Calu3 (cell line): ENCODE data around the gene TBL2. TPM values are rescaled to one million over a fixed set of nuclear protein-coding genes. Genes with fewer than 3 reads are reported as not detected.

ENCODE experiments used
- BruUV-seq: library from RNA; stranded (reverse); fragments of 400-500 nt; replicated peaks from 2 replicates; lab custom pipeline; 2021; lab: Mats Ljungman, UMichigan
- CTCF ChIA-PET: fragments of 300-600 bp; sonication (Branson Sonifier 250); formaldehyde crosslinking; loops from one replicate; lab custom pipeline; 2022; ENCODE audit warnings: antibody characterized with exemption; lab: Charles Lee
- DNase-seq: peaks from one replicate; pipeline ENCODE4 v3.0.0; 2022
- H3K27ac Mint-ChIP-seq: one replicate; pipeline ENCODE4 v1.8.0; 2022; ENCODE audit warnings: mixed read lengths; ENCODE audit not compliant: unreplicated experiment
- H3K27me3 Mint-ChIP-seq: one replicate; pipeline ENCODE4 v1.8.0; 2022; ENCODE audit warnings: mixed read lengths; ENCODE audit not compliant: unreplicated experiment
- H3K36me3 Mint-ChIP-seq: one replicate; pipeline ENCODE4 v1.8.0; 2022; ENCODE audit warnings: mild to moderate bottlenecking, moderate library complexity, mixed read lengths; ENCODE audit not compliant: insufficient read depth, unreplicated experiment
- H3K4me1 Mint-ChIP-seq: one replicate; pipeline ENCODE4 v1.8.0; 2022; ENCODE audit warnings: mild to moderate bottlenecking, low read depth, mixed read lengths; ENCODE audit not compliant: unreplicated experiment
- H3K4me3 Mint-ChIP-seq: one replicate; pipeline ENCODE4 v1.8.0; 2022; ENCODE audit warnings: mild to moderate bottlenecking, low read depth, moderate library complexity, mixed read lengths; ENCODE audit not compliant: unreplicated experiment
- H3K9me3 Mint-ChIP-seq: one replicate; pipeline ENCODE4 v1.8.0; 2022; ENCODE audit warnings: low read depth, mixed read lengths; ENCODE audit not compliant: unreplicated experiment
- intact Hi-C: fragments of 100-400 bp; cut with micrococcal nuclease; formaldehyde crosslinking; loops from one replicate; pipeline ENCODE4 v1.10.0; 2022; ENCODE audit not compliant: unreplicated experiment
- total RNA-seq: library from RNA; stranded (reverse); gene quantifications from 2 replicates; pipeline ENCODE4 v1.2.3, GENCODE V29; 2022
- TF ChIP-seq, protein P1 (sequence below): fragments of 200-600 bp; IDR thresholded peaks from one replicate; pipeline ENCODE4 v1.8.0; 2022; ENCODE audit warnings: antibody characterized with exemption; ENCODE audit not compliant: unreplicated experiment

TBL2 gene
- total RNA-seq, 1 experiment from 2014 or later, result 35.9 TPM

DNA sequence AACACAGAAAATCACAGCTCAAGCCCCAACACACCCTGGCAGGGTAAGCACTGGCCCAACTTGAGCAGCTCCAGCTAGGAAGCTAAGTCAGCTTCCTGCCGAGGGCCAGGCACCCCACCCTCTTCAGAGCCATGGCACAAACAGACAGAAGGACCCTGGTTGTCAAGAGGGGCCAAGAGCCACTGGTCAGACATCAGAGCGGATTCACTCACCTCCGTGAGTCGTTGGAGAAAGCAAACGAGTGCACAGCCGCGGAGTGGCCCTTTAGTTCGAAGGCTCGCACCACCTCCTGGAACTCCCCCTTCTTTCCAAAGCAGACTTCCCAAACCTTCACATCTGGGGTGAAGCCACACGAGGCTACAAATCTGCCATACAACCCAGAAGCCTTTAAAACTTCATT lies 7.4 kb downstream of the TBL2 start:
- intact Hi-C loops, result no loop called here
- no peak for DNase-seq
- Mint-ChIP-seq H3K27me3 (no peaks in the 10 kb centered on the region), H3K9me3 (no peaks in the 10 kb centered on the region), H3K4me3 (no peak overlapping the region), H3K27ac (no peak overlapping the region), H3K4me1 (no peaks in the 10 kb centered on the region), H3K36me3 (peaks cover 45% of the 10 kb centered on the region)
- TF ChIP-seq, protein P1, sequence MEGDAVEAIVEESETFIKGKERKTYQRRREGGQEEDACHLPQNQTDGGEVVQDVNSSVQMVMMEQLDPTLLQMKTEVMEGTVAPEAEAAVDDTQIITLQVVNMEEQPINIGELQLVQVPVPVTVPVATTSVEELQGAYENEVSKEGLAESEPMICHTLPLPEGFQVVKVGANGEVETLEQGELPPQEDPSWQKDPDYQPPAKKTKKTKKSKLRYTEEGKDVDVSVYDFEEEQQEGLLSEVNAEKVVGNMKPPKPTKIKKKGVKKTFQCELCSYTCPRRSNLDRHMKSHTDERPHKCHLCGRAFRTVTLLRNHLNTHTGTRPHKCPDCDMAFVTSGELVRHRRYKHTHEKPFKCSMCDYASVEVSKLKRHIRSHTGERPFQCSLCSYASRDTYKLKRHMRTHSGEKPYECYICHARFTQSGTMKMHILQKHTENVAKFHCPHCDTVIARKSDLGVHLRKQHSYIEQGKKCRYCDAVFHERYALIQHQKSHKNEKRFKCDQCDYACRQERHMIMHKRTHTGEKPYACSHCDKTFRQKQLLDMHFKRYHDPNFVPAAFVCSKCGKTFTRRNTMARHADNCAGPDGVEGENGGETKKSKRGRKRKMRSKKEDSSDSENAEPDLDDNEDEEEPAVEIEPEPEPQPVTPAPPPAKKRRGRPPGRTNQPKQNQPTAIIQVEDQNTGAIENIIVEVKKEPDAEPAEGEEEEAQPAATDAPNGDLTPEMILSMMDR, result no peak
- CTCF ChIA-PET, result no interaction called here
- BruUV-seq, result no TSS peak

DNA sequence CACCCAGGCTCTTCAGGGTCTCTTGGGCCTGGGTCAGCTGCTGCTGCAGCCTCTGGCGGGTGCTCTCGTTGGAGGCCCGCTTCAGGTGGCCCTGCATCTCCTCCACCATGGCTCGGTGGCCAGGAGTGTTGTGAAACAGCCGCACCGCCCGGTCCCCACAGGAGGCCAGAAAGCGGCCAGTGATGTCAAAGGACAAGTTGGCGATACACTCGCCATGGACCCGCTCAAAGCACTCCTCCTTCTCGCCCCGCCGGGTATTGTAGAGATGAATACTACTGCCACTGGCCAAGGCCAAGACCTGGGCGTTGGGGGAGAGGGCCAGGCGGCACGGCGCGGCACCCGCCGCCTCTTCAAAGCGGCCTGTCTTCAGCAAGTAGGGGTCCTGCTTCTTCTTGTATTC lies 7.9 kb downstream of the TBL2 start:
- TF ChIP-seq, protein P1, result no peak
- no peak for DNase-seq
- H3K36me3 Mint-ChIP-seq, result peaks cover 44% of the 10 kb centered on the region
- H3K27ac Mint-ChIP-seq, result no peak overlapping the region
- no peak overlapping the region for H3K4me3 Mint-ChIP-seq
- H3K4me1 Mint-ChIP-seq, result no peaks in the 10 kb centered on the region
- intact Hi-C loops, result no loop called here
- no peaks in the 10 kb centered on the region for H3K27me3 Mint-ChIP-seq
- H3K9me3 Mint-ChIP-seq, result no peaks in the 10 kb centered on the region
- CTCF ChIA-PET, result no interaction called here
- no TSS peak for BruUV-seq

DNA sequence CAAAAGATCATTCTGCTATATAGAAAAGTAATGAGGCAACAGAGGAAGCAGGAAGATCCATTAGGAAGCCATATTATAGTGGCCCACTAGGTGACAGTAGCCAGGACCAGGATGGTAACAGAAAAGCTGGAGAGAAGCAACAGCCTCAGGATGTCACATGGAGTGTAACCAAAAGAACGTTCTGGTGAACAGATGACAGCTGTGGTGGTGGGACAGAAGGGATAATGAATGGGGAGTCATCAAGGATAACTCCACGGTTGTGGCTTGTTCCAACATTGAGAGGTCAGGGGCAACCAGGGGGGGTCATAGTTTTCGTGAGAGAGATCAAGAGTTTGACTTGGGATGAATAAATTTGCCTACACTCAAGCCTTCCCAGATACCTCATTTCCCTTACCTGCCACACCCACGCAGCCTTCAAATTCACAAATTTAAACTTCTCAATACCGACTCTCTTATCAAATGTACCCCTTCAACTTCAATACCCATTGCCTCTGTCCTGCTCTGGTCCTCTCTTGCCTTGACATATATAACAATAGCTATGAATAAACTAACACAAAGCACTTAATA lies 9.3 kb downstream of the TBL2 start:
- H3K27ac Mint-ChIP-seq, result no peak overlapping the region
- no TSS peak for BruUV-seq
- no peak for DNase-seq
- TF ChIP-seq, protein P1, result no peak
- no peaks in the 10 kb centered on the region for H3K9me3 Mint-ChIP-seq
- no peaks in the 10 kb centered on the region for H3K27me3 Mint-ChIP-seq
- CTCF ChIA-PET, result no interaction called here
- peaks cover 33% of the 10 kb centered on the region for H3K36me3 Mint-ChIP-seq
- no peak overlapping the region for H3K4me3 Mint-ChIP-seq
- H3K4me1 Mint-ChIP-seq, result no peaks in the 10 kb centered on the region
- intact Hi-C loops, result no loop called here

DNA sequence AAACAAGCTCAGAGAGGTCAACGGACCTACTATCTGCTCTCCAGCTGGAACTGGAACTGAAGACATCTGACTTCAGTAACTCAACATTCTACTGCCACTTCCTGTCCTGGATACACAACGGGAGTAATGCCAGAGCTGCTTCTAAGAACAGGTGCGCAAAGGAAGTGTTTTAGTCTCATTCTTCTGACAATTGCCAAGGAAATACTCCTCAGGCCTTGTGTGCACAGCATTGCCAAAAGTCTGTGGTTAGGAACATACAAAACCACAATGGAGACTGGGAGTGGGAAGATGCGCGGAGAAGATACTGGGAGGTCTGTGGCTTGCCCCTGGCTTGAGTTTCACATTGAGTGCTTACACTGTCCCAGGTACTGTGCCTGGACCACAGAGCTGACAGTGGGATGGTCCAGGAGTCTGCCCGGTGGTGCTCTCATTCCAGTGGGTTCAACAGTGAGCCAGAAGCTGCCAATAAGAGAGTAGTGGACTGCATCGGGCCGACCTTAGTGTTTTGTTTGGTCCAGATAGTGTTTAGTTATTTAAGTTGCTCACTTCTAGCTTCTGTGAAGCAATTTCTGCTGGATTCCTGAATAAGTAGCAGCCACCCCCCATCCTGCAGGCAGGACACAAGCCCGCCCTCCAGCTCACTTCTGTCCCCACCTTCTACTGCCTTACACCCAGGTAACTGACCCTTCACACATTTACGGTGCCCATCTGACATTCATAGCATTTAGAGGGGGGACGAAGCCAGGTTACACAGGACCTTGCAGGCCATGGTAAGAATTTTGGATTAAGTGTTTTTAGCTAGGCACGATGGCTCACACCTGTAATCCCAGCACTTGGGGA lies 10.3 kb downstream of the TBL2 start:
- no peaks in the 10 kb centered on the region for H3K9me3 Mint-ChIP-seq
- no peak overlapping the region for H3K4me3 Mint-ChIP-seq
- BruUV-seq, result no TSS peak
- no peaks in the 10 kb centered on the region for H3K4me1 Mint-ChIP-seq
- intact Hi-C loops, result no loop called here
- no peak overlapping the region for H3K27ac Mint-ChIP-seq
- H3K27me3 Mint-ChIP-seq, result no peaks in the 10 kb centered on the region
- H3K36me3 Mint-ChIP-seq, result peaks cover 28% of the 10 kb centered on the region
- TF ChIP-seq, protein P1, result no peak
- CTCF ChIA-PET, result no interaction called here
- no peak for DNase-seq
